Measurements from ENCODE around the gene SEZ6.

The SEZ6 gene

GRCh38 chr17:28949185-28950016 is 56.4 kb downstream of the SEZ6 start:
- Histone ChIP-seq H3K9ac (ENCODE audit: low read length) (peak overlapping the region; percentile 73), H3K9me2 (replicated peaks; ENCODE audit: insufficient read depth, low read length) (no peaks in the 10 kb centered on the region), H3K79me2 (ENCODE audit: low read length) (peaks cover 68% of the 10 kb centered on the region), H3F3A (ENCODE audit: insufficient read depth, low read length) (peaks cover 33% of the 10 kb centered on the region), H3K9me3 (replicated peaks; ENCODE audit: insufficient read depth, low read length) (no peaks in the 10 kb centered on the region), H4K20me1 (ENCODE audit: insufficient read depth, low read length) (peaks cover 9% of the 10 kb centered on the region), H3K27me3 (replicated peaks; ENCODE audit: insufficient read depth, low read length) (no peaks in the 10 kb centered on the region), H3K36me3 (replicated peaks; ENCODE audit: insufficient read depth, low read length) (no peaks in the 10 kb centered on the region), H3K4me3 (ENCODE audit: low read length) (peak overlapping the region; percentile 88), H2AFZ (ENCODE audit: low read length) (peak overlapping the region; percentile 70), H3K27ac (ENCODE audit: low read length) (peak overlapping the region; percentile 54; the same call in 1 of the 2 replicates), H3K4me2 (ENCODE audit: low read depth, low read length) (peak overlapping the region; percentile 81), H3K4me1 (ENCODE audit: low read length) (peaks cover 20% of the 10 kb centered on the region)
- peak; percentile 27 for DNase-seq
- TF ChIP-seq EZH2 (optimal IDR thresholded peaks at IDR 0.05; ENCODE audit: low read depth, low read length) (no peak), CTCF (IDR thresholded peaks at IDR 0.05; ENCODE audit: low read length) (no peak), EZH2phosphoT487 (IDR thresholded peaks at IDR 0.05; ENCODE audit: low read length) (no peak)

GRCh38 chr17:28948873-28949184 is 57.0 kb downstream of the SEZ6 start:
- H3K9ac ChIP-seq (ENCODE audit: low read length): peak overlapping the region; percentile 73
- DNase-seq: no peak
- peak overlapping the region; percentile 54; the same call in 1 of the 2 replicates for H3K27ac ChIP-seq (ENCODE audit: low read length)
- H3K4me2 ChIP-seq (ENCODE audit: low read depth, low read length): peak overlapping the region; percentile 81
- peaks cover 20% of the 10 kb centered on the region for H3K4me1 ChIP-seq (ENCODE audit: low read length)
- peaks cover 33% of the 10 kb centered on the region for H3F3A ChIP-seq (ENCODE audit: insufficient read depth, low read length)
- H3K9me2 ChIP-seq (replicated peaks; ENCODE audit: insufficient read depth, low read length): no peaks in the 10 kb centered on the region
- H2AFZ ChIP-seq (ENCODE audit: low read length): peak overlapping the region; percentile 70
- no peaks in the 10 kb centered on the region for H3K27me3 ChIP-seq (replicated peaks; ENCODE audit: insufficient read depth, low read length)
- H3K79me2 ChIP-seq (ENCODE audit: low read length): peaks cover 74% of the 10 kb centered on the region
- H4K20me1 ChIP-seq (ENCODE audit: insufficient read depth, low read length): peaks cover 12% of the 10 kb centered on the region
- TF ChIP-seq EZH2 (optimal IDR thresholded peaks at IDR 0.05; ENCODE audit: low read depth, low read length): no peak
- TF ChIP-seq CTCF (IDR thresholded peaks at IDR 0.05; ENCODE audit: low read length): no peak
- no peaks in the 10 kb centered on the region for H3K36me3 ChIP-seq (replicated peaks; ENCODE audit: insufficient read depth, low read length)
- H3K9me3 ChIP-seq (replicated peaks; ENCODE audit: insufficient read depth, low read length): no peaks in the 10 kb centered on the region
- H3K4me3 ChIP-seq (ENCODE audit: low read length): peak overlapping the region; percentile 88

DNA sequence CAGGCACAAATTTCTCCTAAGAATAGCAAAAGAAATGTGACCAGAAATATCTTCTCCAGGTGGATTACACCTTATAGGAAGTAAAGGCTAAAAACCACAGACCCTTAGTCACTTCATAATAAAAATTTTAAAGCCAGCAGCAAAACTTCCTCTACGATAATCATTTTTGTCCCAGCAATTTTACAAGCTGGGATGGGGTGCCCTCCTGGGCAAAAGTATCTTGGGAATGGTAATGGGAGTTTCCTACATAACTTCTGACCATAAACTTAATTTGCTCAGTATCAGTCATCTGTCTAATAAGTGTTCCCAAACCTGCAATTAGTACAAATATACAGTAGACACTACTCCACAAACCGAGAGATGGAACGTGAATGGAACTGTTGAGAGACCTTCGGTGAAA is 57.5 kb downstream of the SEZ6 start:
- TF ChIP-seq EZH2 (optimal IDR thresholded peaks at IDR 0.05; ENCODE audit: low read depth, low read length): no peak
- TF ChIP-seq EZH2phosphoT487 (IDR thresholded peaks at IDR 0.05; ENCODE audit: low read length): no peak
- TF ChIP-seq CTCF (IDR thresholded peaks at IDR 0.05; ENCODE audit: low read length): no peak
- peaks cover 79% of the 10 kb centered on the region for H3K79me2 ChIP-seq (ENCODE audit: low read length)
- H3K36me3 ChIP-seq (replicated peaks; ENCODE audit: insufficient read depth, low read length): no peaks in the 10 kb centered on the region
- H3K4me3 ChIP-seq (ENCODE audit: low read length): peak overlapping the region; percentile 88
- no peaks in the 10 kb centered on the region for H3K9me2 ChIP-seq (replicated peaks; ENCODE audit: insufficient read depth, low read length)
- H3K9ac ChIP-seq (ENCODE audit: low read length): peak overlapping the region; percentile 73
- DNase-seq: no peak
- peak overlapping the region; percentile 81 for H3K4me2 ChIP-seq (ENCODE audit: low read depth, low read length)
- H3K9me3 ChIP-seq (replicated peaks; ENCODE audit: insufficient read depth, low read length): no peaks in the 10 kb centered on the region
- no peak overlapping the region for H2AFZ ChIP-seq (ENCODE audit: low read length)
- H3K27ac ChIP-seq (ENCODE audit: low read length): peak overlapping the region; percentile 54; the same call in 1 of the 2 replicates
- peaks cover 19% of the 10 kb centered on the region for H3K4me1 ChIP-seq (ENCODE audit: low read length)
- peaks cover 33% of the 10 kb centered on the region for H3F3A ChIP-seq (ENCODE audit: insufficient read depth, low read length)
- no peaks in the 10 kb centered on the region for H3K27me3 ChIP-seq (replicated peaks; ENCODE audit: insufficient read depth, low read length)
- H4K20me1 ChIP-seq (ENCODE audit: insufficient read depth, low read length): peaks cover 12% of the 10 kb centered on the region

Data from MM.1S (cell line).